SHP77 (cell line): ENCODE results near the gene D2HGDH.
"Not testable (repeated sequence)": the region's sequence is repeated elsewhere in the genome, so short reads cannot be mapped to it uniquely, and the experiment has no call there.

Experiments
- DNase-seq, 2 experiments: peaks; one replicate each; lab custom pipeline; 2025; lab: John Stamatoyannopoulos, UW

D2HGDH gene

GRCh38 chr2:241793385-241793784, 59.0 kb downstream of the D2HGDH start:
- DNase-seq, result no peak

- DNase-seq, result no peak
Observed at GRCh38 chr2:241794250-241794823, 59.9 kb downstream of the D2HGDH start.

DNA sequence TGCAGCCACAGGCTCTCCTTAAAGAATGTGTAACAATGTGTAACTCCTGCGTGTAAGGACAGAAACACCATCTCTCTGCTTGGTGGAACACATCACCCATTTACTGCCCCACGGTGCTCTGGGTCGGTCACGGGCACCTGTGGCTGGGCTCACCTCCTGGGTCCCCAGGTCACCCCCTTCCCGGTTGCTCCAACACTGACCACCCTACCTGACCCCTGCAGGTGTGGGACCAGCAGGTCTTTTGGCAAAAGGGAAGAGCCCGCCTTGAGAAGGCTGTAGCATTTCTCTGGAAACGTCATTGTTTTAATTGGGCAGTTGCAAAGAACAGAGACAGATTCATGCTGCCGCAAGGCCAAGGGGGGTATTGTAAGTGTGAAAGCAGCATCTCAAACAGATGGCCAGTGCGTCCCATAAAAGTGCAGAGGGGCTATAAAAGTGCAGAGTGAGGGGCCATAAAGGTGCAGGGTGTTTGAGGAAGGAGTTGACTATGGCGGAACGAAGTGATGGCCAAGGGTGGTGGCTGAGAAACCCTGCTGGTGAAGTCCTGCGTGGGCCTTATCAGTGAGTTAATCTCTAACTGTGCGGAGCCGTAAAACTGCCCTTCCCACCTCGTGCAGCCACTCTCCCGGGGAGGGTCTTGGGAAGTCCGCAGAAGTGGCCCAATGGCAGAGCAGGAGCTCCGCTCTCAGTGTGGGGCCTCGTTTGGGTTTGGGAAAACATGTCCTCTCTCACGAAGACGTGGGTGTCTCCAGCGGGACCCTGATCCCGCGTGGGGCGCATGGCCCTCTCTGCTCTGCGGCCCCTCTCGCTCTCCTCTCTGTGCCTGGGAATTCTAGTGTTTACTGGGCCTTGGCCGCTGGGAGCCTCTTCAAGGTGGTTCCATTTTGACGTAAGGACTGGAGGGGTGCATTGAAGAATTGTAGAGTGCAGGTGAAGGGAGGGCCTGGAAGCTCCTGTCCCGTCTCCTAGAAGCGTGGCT, 60.9 kb downstream of the D2HGDH start:
- no peak for DNase-seq

DNA sequence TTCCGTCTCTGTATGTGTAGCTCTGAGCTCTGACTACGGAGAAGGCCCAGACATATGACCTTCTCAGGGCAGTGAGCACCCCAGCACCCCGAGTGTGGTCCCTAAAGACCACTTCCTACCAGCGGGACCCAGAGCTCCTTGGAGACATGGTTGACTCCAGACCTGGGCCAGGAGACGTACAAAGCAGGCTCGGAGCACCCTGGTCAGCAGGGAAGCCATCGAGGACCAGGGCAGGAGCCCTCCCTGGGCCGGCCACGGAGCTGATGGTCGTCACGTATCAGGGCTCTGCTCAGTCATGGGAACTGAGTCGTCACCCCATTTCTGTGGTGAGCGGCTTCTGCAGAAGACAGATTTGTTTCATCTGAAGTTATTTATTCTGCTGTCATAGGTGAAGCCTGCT, 61.8 kb downstream of the D2HGDH start:
- DNase-seq, result no peak

- no peak for DNase-seq
Observed at GRCh38 chr2:241796610-241797138, 62.2 kb downstream of the D2HGDH start.

- DNase-seq, result no peak
Observed at GRCh38 chr2:241797441-241798080, 63.1 kb downstream of the D2HGDH start.

GRCh38 chr2:241798081-241798630, 63.7 kb downstream of the D2HGDH start:
- peak in 1 of 2 experiments; percentile 21 for DNase-seq

GRCh38 chr2:241798631-241799521, 64.4 kb downstream of the D2HGDH start:
- DNase-seq, result no peak

- no peak for DNase-seq
Observed at GRCh38 chr2:241799522-241800197, 65.2 kb downstream of the D2HGDH start.

- not testable (repeated sequence) for DNase-seq
Observed at GRCh38 chr2:241800198-241800903, 65.9 kb downstream of the D2HGDH start.

GRCh38 chr2:241801611-241802420, 67.4 kb downstream of the D2HGDH start:
- no peak for DNase-seq

DNA sequence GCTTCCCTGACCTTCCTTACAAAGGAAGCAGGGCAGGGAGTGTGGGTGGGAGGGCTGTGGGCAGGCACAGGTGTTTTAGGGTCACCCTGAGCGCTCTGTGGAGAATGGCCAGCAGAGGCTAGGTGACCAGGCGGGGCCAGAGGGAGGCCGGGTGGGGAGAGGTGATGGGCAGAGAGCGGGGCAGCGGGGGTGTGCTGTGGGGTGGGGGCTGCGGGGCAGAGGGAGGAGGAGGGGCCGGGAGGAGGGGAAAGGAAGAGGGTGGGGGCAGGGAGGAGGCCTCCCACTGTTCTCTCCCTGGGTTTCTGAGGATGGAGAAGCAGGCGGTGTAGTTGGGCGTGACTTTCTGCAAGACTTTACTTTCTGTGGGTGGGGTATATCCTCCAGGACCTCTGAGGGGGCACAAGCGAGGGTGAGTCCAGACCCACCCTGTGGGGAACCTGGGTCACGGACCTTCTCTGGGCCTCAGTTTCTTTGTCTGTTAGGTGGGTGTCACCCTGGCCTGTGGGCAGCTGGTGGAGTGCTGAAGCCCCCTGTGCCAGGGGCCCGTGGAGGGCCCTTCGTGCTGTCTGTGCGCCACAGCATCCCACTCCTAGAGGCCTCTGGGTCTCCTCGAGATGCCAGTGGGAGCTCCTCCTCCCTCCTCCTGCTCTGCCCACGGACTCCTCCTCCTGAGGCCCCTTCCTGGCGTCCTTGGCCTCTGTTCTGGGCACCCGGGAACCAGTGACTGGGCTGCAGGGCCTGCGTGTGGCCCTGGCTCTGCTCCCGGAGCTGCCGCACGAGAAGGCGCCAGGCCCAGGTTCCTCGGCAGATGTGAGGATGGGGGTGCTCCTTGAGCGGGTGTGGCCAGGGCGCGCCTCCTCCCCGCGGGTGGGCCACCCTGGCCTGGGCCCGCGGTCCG, 68.2 kb downstream of the D2HGDH start:
- no peak for DNase-seq

- no peak for DNase-seq
Observed at GRCh38 chr2:241803387-241804325, 69.2 kb downstream of the D2HGDH start.

DNA sequence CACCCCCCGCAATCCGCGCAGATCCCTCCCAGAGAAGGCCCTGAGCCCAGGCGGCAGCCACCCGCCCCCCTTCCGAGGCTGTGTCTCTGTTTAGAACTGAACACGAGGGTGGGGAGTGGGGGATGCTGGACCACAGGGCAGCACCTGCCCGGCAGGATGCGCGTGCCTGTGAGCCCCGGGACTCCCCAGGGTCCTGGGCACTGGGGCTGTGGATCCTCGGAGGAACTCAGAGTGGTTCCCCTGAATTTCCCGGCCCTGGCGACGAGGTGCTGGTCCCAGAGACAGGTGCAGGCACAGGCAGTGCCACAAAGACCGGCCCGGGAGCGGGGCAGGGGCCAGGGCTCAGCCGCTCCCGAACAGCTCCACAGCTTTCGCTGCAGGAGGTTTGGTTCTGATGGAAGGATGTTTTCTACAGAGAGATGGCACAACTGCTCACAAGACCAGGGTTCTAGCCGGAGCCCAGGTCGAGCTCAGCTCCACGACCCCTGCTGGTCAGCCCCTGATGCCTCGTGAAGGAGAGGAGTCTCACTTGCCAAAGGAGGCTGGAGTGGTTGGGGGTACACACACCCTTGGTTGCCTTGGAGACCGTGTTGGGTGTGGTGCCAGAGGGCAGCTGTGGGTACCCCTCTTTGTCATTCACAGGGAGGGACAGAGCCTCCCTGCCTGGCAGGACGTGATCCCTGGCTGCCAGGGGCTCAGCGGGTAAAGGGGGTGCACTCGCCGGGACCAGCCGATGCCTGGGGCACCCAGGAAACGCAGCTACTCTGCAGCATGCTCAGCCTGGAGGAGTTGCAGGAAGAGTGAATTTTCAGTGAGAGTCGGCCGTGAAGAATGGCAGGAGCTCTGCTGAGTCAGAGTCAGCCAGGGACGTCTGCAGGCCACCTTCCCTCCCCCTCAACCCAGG, 70.1 kb downstream of the D2HGDH start:
- DNase-seq, result no peak

- not testable (repeated sequence) for DNase-seq
Observed at GRCh38 chr2:241806217-241806616, 71.8 kb downstream of the D2HGDH start.
